Endothelial cell of umbilical vein (primary cell): ENCODE measurements around the gene PDGFA. TPM values are rescaled to one million over a fixed set of nuclear protein-coding genes. Genes with fewer than 3 reads are reported as not detected.

Experiments
- BruUV-seq: library from RNA; stranded (reverse); fragments of 400-500 nt; replicated peaks from 2 replicates; lab custom pipeline; 2021; lab: Mats Ljungman, UMichigan
- CTCF ChIA-PET: fragments of 300-600, 350-600 bp; sonication (Branson Sonifier 250); formaldehyde crosslinking; loops from one replicate; lab custom pipeline; 2021; ENCODE audit warnings: antibody characterized with exemption, inconsistent platforms; lab: Charles Lee
- POLR2A ChIA-PET: fragments of 300-600, 350-600 bp; sonication (Branson Sonifier 250); formaldehyde crosslinking; loops from one replicate; lab custom pipeline; 2021; ENCODE audit warnings: antibody characterized with exemption, inconsistent platforms; lab: Charles Lee
- DNase-seq: peaks from one replicate; pipeline ENCODE4 v3.0.0-alpha.2; 2011; ENCODE audit warnings: low read depth, low spot score
- FAIRE-seq: peaks from 2 replicates; lab custom pipeline; 2011; peaks lifted over from hg19 to GRCh38; lab: Jason Lieb, UNC
- H2AFZ ChIP-seq: 2 replicates; pipeline ENCODE4 v1.6.0; 2012; ENCODE audit warnings: low read depth, low read length, control low read depth, inconsistent platforms
- H3K27ac ChIP-seq: 2 replicates; pipeline ENCODE4 v1.5.1; 2011; ENCODE audit warnings: low read depth, mild to moderate bottlenecking, control low read depth, low read length, moderate library complexity; ENCODE audit not compliant: insufficient read depth
- H3K27me3 ChIP-seq, 2 experiments: 2 replicates each; pipeline versions ENCODE4 v1.6.0 to v1.6.1; 2011; ENCODE audit warnings: low read length in 2 of 2, mixed read lengths in 1 of 2; ENCODE audit not compliant: control insufficient read depth in 2 of 2, insufficient read depth in 2 of 2
- H3K36me3 ChIP-seq, 2 experiments: 2 replicates in 1 of 2; 3 replicates in 1 of 2; pipeline ENCODE4 v1.5.1; 2011; ENCODE audit warnings: low read length in 2 of 2, mild to moderate bottlenecking in 1 of 2, moderate library complexity in 1 of 2; ENCODE audit not compliant: control insufficient read depth in 2 of 2, insufficient read depth in 2 of 2; ENCODE audit errors: extremely low read depth in 1 of 2
- H3K4me1 ChIP-seq: 3 replicates; pipeline ENCODE4 v1.5.1; 2011; ENCODE audit warnings: mild to moderate bottlenecking, low read length; ENCODE audit not compliant: control insufficient read depth, insufficient read depth; ENCODE audit errors: extremely low read depth
- H3K4me2 ChIP-seq: 2 replicates; pipeline ENCODE4 v1.6.1; 2011; ENCODE audit warnings: low read length, control low read depth, mixed read lengths; ENCODE audit not compliant: insufficient read depth
- H3K4me3 ChIP-seq, 3 experiments: fragments of 200-600 bp in 1 of 3; sonication (generic), shearing (Covaris generic) in 1 of 3; replicated peaks in 1 of 3; 2 replicates each; pipeline ENCODE4 v1.5.1; 2011 to 2016; ENCODE audit warnings: control low read depth in 3 of 3, low read length in 3 of 3, mild to moderate bottlenecking in 2 of 3, inconsistent platforms in 1 of 3, low read depth in 1 of 3, moderate library complexity in 1 of 3; ENCODE audit not compliant: insufficient read depth in 1 of 3
- H3K79me2 ChIP-seq: 2 replicates; pipeline ENCODE4 v1.6.0; 2012; ENCODE audit warnings: low read length, inconsistent platforms; ENCODE audit not compliant: control insufficient read depth, insufficient read depth
- H3K9ac ChIP-seq: replicated peaks from 2 replicates; pipeline ENCODE3; 2011; ENCODE audit warnings: low read length, control low read depth; ENCODE audit not compliant: insufficient read depth; ENCODE audit errors: extremely low read depth
- H3K9me1 ChIP-seq: replicated peaks from 3 replicates; pipeline ENCODE4 v1.6.0; 2011; ENCODE audit warnings: mild to moderate bottlenecking, low read length; ENCODE audit not compliant: control insufficient read depth, insufficient read depth; ENCODE audit errors: extremely low read depth
- H3K9me3 ChIP-seq: replicated peaks from 2 replicates; pipeline ENCODE4 v1.5.1; 2012; ENCODE audit warnings: low read length, inconsistent platforms; ENCODE audit not compliant: control insufficient read depth, insufficient read depth
- H4K20me1 ChIP-seq: replicated peaks from 2 replicates; pipeline ENCODE3; 2011; ENCODE audit warnings: mild to moderate bottlenecking, low read length; ENCODE audit not compliant: control insufficient read depth, insufficient read depth; ENCODE audit errors: extremely low read depth
- EZH2 ChIP-seq: IDR thresholded peaks from 2 replicates; pipeline ENCODE4 v1.6.1; 2012; ENCODE audit warnings: borderline replicate concordance, low read depth, mild to moderate bottlenecking, moderate library complexity, low read length, inconsistent platforms; ENCODE audit not compliant: severe bottlenecking
- FOS ChIP-seq: IDR thresholded peaks from 2 replicates; pipeline ENCODE4 v1.6.1; 2011; ENCODE audit warnings: mild to moderate bottlenecking, low read length, moderate library complexity, borderline replicate concordance; ENCODE audit not compliant: insufficient read depth
- GATA2 ChIP-seq: IDR thresholded peaks from 2 replicates; pipeline ENCODE4 v1.7.0; 2011; ENCODE audit warnings: low read depth, mild to moderate bottlenecking, moderate library complexity, mixed read lengths, low read length; ENCODE audit not compliant: insufficient read length, insufficient read depth
- JUN ChIP-seq: IDR thresholded peaks from 2 replicates; pipeline ENCODE4 v1.6.1; 2011; ENCODE audit warnings: borderline replicate concordance, low read depth; ENCODE audit not compliant: insufficient read length, insufficient read depth
- MYC ChIP-seq: IDR thresholded peaks from one replicate; pipeline ENCODE4 v1.6.1; 2011; ENCODE audit warnings: mild to moderate bottlenecking, low read depth, low read length
- POLR2A ChIP-seq: IDR thresholded peaks from 2 replicates; pipeline ENCODE4 v1.6.1; 2012; ENCODE audit warnings: low read depth, mild to moderate bottlenecking, control low read depth, low read length
- POLR2AphosphoS5 ChIP-seq: IDR thresholded peaks from 2 replicates; pipeline ENCODE4 v1.6.1; 2012; ENCODE audit warnings: low read depth, mild to moderate bottlenecking, control low read depth, low read length, moderate library complexity; ENCODE audit not compliant: insufficient read depth
- dilution Hi-C: fragments of 300-500 bp; cut with MboI; formaldehyde crosslinking; loops from one replicate; pipeline ENCODE4 v1.15.0; 2019; ENCODE audit warnings: low sequenced_read_pairs; ENCODE audit not compliant: extremely low pct_ligation_motif_present
- intact Hi-C: fragments of 100-400 bp; cut with micrococcal nuclease; formaldehyde crosslinking; loops from one replicate; pipeline ENCODE4 v1.10.0; 2022
- polyA plus RNA-seq, 4 experiments: library from polyadenylated mRNA; depleted of rRNA in 3 of 4; stranded (reverse) in 3 of 4; unstranded in 1 of 4; fragments of >200 nt; gene quantifications; 2 replicates each; pipeline versions ENCODE4 v1.2.1 to v1.2.3, GENCODE V29; 2011 to 2012; ENCODE audit warnings: missing spikeins in 1 of 4
- total RNA-seq: library from RNA; stranded (reverse); gene quantifications from 2 replicates; pipeline ENCODE4 v1.2.3, GENCODE V29; 2021
- TF ChIP-seq, protein P1 (sequence below), 2 donors: IDR thresholded peaks; 1 replicate in 1 of 2; 2 replicates in 1 of 2; pipeline ENCODE4 v1.5.1; 2011; ENCODE audit warnings: low read length in 2 of 2, mild to moderate bottlenecking in 2 of 2, moderate library complexity in 2 of 2, control low read depth in 1 of 2, inconsistent platforms in 1 of 2, low read depth in 1 of 2; ENCODE audit not compliant: insufficient read depth in 1 of 2; ENCODE audit errors: extremely low read depth in 1 of 2
- TF ChIP-seq, protein P2 (sequence below): IDR thresholded peaks from 2 replicates; pipeline ENCODE4 v1.6.1; 2011; ENCODE audit not compliant: insufficient read depth, insufficient read length

The PDGFA gene
- total and polyA plus RNA-seq, 2 donors (not counting 3 experiments of a cell fraction or from before 2014, with no cell fraction given) = 17.4 to 62.4 TPM

DNA sequence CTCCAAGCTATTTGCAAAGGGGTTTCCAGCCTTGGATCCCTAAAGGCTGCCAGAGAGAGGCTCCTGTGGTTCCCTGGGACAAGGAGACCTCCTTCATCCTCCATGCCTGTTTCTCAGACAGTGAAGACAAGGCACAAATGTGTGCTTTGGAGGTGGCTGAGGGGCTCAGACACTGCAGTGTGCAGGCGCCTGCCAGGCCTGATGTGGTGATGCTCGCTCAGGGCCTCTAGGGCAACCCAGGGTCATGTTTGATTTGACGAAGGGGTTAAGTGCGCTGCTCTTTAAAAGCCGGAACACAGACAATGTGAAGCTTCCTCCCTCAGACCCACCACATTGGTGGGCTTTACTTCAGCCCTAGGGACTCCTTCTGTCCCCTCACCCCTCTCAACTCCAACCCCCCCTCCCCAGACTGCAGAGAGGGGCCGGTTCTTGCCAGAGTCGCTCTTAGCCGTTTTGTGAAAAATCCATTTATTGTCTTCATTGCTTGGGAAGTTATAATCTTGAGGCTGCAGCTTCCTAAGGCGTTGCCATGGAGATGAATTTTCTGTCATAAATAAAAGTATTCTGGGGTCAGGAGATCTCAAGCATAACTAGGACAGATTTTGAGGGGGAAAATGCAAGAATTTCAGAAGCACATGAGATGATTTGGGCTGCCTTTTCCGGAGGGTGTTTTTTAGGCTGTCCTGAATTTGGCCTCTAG lies 35.8 kb downstream of the PDGFA start:
- Histone ChIP-seq H3K27me3 (peaks cover 2 to 4% of the 10 kb centered on the region in 2 experiments), H3K27ac (no peak overlapping the region), H4K20me1 (no peaks in the 10 kb centered on the region), H3K4me3 (no peak overlapping the region), H3K79me2 (no peaks in the 10 kb centered on the region), H3K9ac (no peak overlapping the region), H3K9me1 (no peaks in the 10 kb centered on the region), H2AFZ (no peak overlapping the region), H3K36me3 (no peaks in the 10 kb centered on the region), H3K4me1 (no peaks in the 10 kb centered on the region), H3K4me2 (no peak overlapping the region), H3K9me3 (no peaks in the 10 kb centered on the region)
- dilution Hi-C loops = no loop called here
- no TSS peak for BruUV-seq
- ChIA-PET CTCF (no interaction called here), POLR2A (no interaction called here)
- intact Hi-C loops = no loop called here
- DNase-seq (no peak), FAIRE-seq (no peak)
- no peak for TF ChIP-seq POLR2AphosphoS5
- TF ChIP-seq POLR2A = no peak
- TF ChIP-seq JUN = no peak
- no peak for TF ChIP-seq EZH2
- TF ChIP-seq, protein P1, sequence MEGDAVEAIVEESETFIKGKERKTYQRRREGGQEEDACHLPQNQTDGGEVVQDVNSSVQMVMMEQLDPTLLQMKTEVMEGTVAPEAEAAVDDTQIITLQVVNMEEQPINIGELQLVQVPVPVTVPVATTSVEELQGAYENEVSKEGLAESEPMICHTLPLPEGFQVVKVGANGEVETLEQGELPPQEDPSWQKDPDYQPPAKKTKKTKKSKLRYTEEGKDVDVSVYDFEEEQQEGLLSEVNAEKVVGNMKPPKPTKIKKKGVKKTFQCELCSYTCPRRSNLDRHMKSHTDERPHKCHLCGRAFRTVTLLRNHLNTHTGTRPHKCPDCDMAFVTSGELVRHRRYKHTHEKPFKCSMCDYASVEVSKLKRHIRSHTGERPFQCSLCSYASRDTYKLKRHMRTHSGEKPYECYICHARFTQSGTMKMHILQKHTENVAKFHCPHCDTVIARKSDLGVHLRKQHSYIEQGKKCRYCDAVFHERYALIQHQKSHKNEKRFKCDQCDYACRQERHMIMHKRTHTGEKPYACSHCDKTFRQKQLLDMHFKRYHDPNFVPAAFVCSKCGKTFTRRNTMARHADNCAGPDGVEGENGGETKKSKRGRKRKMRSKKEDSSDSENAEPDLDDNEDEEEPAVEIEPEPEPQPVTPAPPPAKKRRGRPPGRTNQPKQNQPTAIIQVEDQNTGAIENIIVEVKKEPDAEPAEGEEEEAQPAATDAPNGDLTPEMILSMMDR (IDR thresholded peaks at IDR 0.05; ENCODE audit: extremely low read depth in 1 of 2, insufficient read depth in 1 of 2, low read depth in 1 of 2, low read length in 2 of 2) = no peak
- TF ChIP-seq MYC = no peak
- TF ChIP-seq, protein P2, sequence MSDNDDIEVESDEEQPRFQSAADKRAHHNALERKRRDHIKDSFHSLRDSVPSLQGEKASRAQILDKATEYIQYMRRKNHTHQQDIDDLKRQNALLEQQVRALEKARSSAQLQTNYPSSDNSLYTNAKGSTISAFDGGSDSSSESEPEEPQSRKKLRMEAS = no peak
- TF ChIP-seq FOS = no peak
- TF ChIP-seq GATA2 = no peak
